Glomerular visceral epithelial cell (primary cell): Measurements from ENCODE around the gene RXFP4.
A peak's percentile ranks its signal among the peaks of the same experiment; 100 is the strongest.
"Not testable (repeated sequence)": the region's sequence is repeated elsewhere in the genome, so short reads cannot be mapped to it uniquely, and the experiment has no call there.

Source experiments
- DNase-seq: peaks from one replicate; pipeline ENCODE4 v3.0.0-alpha.2; 2016; ENCODE audit errors: extremely low spot score

The RXFP4 gene

GRCh38 chr1:155978973-155979429, 37.6 kb downstream of the RXFP4 start:
- DNase-seq, result no peak

GRCh38 chr1:155979597-155980343, 38.3 kb downstream of the RXFP4 start:
- no peak for DNase-seq

GRCh38 chr1:155981266-155982088, 40.0 kb downstream of the RXFP4 start:
- peak; percentile 49 for DNase-seq

GRCh38 chr1:155982106-155982505, 40.7 kb downstream of the RXFP4 start:
- DNase-seq, result no peak

GRCh38 chr1:155983191-155984024, 42.0 kb downstream of the RXFP4 start:
- peak; percentile 84 for DNase-seq

- DNase-seq, result no peak
These were observed 42.9 kb downstream of the RXFP4 start for GRCh38 chr1:155984341-155984740.

- not testable (repeated sequence) for DNase-seq
These were observed 43.6 kb downstream of the RXFP4 start for GRCh38 chr1:155984903-155985645.

- DNase-seq, result peak; percentile 79
These were observed 48.0 kb downstream of the RXFP4 start for GRCh38 chr1:155989242-155990004.

- DNase-seq, result no peak
These were observed 48.7 kb downstream of the RXFP4 start for GRCh38 chr1:155990005-155990739.
